OCI-LY3 (cell line): Measurements from ENCODE around the gene XYLB.
"Not testable (repeated sequence)": the region's sequence is repeated elsewhere in the genome, so short reads cannot be mapped to it uniquely, and the experiment has no call there.

Experiments used
- H2AFZ ChIP-seq: fragments of 200-600, 300-600 bp; shearing (Covaris generic); 2 replicates; pipeline ENCODE4 v1.6.0; 2014; ENCODE audit warnings: antibody characterized with exemption, low read depth, low read length
- H3K27ac ChIP-seq: fragments of 200-600, 300-600 bp; sonication (generic); 2 replicates; pipeline ENCODE4 v1.5.1; 2014; ENCODE audit warnings: mild to moderate bottlenecking, low read length, moderate library complexity, mixed read lengths
- H3K27me3 ChIP-seq: fragments of 200-600, 300-600 bp; sonication (generic); 2 replicates; pipeline ENCODE4 v1.6.1; 2014; ENCODE audit warnings: low read depth, low read length, mixed read lengths
- H3K36me3 ChIP-seq: fragments of 200-600, 300-600 bp; sonication (generic); replicated peaks from 2 replicates; pipeline ENCODE3; 2014; ENCODE audit warnings: low read depth, low read length, mixed read lengths
- H3K4me1 ChIP-seq: fragments of 300-600, 200-600 bp; sonication (generic); 2 replicates; pipeline ENCODE4 v1.6.1; 2014; ENCODE audit warnings: low read length, mixed read lengths
- H3K4me2 ChIP-seq: fragments of 200-600, 300-600 bp; sonication (generic); 2 replicates; pipeline ENCODE4 v1.6.1; 2014; ENCODE audit warnings: low read length, mixed read lengths
- H3K4me3 ChIP-seq: fragments of 300-600, 200-600 bp; sonication (generic); 2 replicates; pipeline ENCODE4 v1.5.1; 2014; ENCODE audit warnings: antibody characterized with exemption, mild to moderate bottlenecking, low read length, moderate library complexity
- H3K79me2 ChIP-seq: fragments of 300-600, 200-600 bp; shearing (Covaris generic); 2 replicates; pipeline ENCODE4 v1.6.1; 2014; ENCODE audit warnings: mild to moderate bottlenecking, low read length, mixed read lengths
- H3K9ac ChIP-seq: fragments of 300-600, 200-600 bp; shearing (Covaris generic); 2 replicates; pipeline ENCODE4 v1.6.0; 2014; ENCODE audit warnings: mild to moderate bottlenecking, low read length, moderate library complexity
- H3K9me3 ChIP-seq: fragments of 200-600, 300-600 bp; shearing (Covaris generic); 2 replicates; pipeline ENCODE4 v1.6.1; 2014; ENCODE audit warnings: low read length, mixed read lengths; ENCODE audit not compliant: insufficient read depth
- H4K20me1 ChIP-seq: fragments of 200-600, 300-600 bp; sonication (generic); 2 replicates; pipeline ENCODE4 v1.6.1; 2016; ENCODE audit warnings: low read length, mixed read lengths; ENCODE audit not compliant: insufficient read depth
- EZH2phosphoT487 ChIP-seq: fragments of 200-600 bp; shearing (Covaris generic); IDR thresholded peaks from 2 replicates; pipeline ENCODE4 v1.6.1; 2018; ENCODE audit warnings: antibody characterized with exemption, mixed run types, low read depth
- TF ChIP-seq, protein P1 (sequence below): fragments of 200-600, 300-600 bp; sonication (generic); IDR thresholded peaks from 2 replicates; pipeline ENCODE4 v1.5.1; 2014; ENCODE audit warnings: antibody characterized with exemption, low read length, low read depth

XYLB gene

DNA sequence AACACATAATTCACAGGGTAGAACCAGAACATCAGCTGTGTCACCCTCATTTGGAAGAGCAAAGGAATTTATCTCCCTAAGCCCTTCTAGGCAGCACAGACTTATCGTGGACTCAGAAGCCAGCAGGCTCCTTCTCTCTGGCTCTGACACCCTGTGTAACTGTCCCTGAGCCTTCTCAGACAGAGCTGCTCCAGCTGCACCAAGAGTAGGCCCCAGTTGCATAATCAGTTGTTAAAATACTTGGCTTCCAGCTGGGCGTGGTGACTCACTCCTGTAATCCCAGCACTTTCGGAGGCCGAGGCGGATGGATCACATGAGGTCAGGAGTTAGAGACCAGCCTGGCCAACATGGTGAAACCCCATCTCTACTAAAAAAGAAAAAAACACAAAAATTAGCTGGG is 57.7 kb downstream of the XYLB start:
- H3K36me3 ChIP-seq: peaks cover 50% of the 10 kb centered on the region
- TF ChIP-seq, protein P1, sequence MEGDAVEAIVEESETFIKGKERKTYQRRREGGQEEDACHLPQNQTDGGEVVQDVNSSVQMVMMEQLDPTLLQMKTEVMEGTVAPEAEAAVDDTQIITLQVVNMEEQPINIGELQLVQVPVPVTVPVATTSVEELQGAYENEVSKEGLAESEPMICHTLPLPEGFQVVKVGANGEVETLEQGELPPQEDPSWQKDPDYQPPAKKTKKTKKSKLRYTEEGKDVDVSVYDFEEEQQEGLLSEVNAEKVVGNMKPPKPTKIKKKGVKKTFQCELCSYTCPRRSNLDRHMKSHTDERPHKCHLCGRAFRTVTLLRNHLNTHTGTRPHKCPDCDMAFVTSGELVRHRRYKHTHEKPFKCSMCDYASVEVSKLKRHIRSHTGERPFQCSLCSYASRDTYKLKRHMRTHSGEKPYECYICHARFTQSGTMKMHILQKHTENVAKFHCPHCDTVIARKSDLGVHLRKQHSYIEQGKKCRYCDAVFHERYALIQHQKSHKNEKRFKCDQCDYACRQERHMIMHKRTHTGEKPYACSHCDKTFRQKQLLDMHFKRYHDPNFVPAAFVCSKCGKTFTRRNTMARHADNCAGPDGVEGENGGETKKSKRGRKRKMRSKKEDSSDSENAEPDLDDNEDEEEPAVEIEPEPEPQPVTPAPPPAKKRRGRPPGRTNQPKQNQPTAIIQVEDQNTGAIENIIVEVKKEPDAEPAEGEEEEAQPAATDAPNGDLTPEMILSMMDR: no peak
- TF ChIP-seq EZH2phosphoT487: no peak

DNA sequence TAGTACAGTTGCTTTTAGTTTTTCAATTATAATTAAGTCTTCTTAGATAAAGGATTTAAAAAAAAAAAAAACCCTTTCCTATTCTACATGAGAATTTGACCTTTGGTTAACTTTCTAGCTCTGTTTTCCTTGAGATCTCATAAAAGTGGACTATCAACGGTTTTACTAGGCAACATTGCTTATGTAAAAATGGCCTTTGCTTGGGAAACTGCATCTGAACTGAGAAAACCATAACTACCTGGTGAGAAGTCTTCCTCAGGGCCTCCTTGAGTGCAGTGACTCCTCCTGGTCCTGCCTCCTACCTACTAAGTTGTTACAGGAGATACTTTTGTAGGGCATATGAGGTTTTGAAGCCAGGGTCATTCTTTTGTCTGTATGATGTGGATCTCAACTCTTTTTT is 65.0 kb downstream of the XYLB start:
- no peak overlapping the region for H3K9ac ChIP-seq
- H3K9me3 ChIP-seq: no peaks in the 10 kb centered on the region
- H3K27ac ChIP-seq: no peak overlapping the region
- TF ChIP-seq, protein P1: no peak
- TF ChIP-seq EZH2phosphoT487: no peak
- H3K27me3 ChIP-seq: no peaks in the 10 kb centered on the region
- H3K36me3 ChIP-seq: peaks cover 20% of the 10 kb centered on the region
- no peak overlapping the region for H2AFZ ChIP-seq
- H3K4me3 ChIP-seq: no peak overlapping the region
- no peaks in the 10 kb centered on the region for H3K4me1 ChIP-seq
- no peaks in the 10 kb centered on the region for H4K20me1 ChIP-seq
- no peaks in the 10 kb centered on the region for H3K79me2 ChIP-seq
- H3K4me2 ChIP-seq: no peak overlapping the region

More for the DNA sequence above, 57.7 kb downstream of the XYLB start:
- Histone ChIP-seq H3K4me3 (no peak overlapping the region), H3K4me1 (no peaks in the 10 kb centered on the region), H3K27ac (no peak overlapping the region), H4K20me1 (no peaks in the 10 kb centered on the region), H2AFZ (no peak overlapping the region), H3K9me3 (no peaks in the 10 kb centered on the region), H3K79me2 (no peaks in the 10 kb centered on the region), H3K4me2 (no peak overlapping the region), H3K27me3 (no peaks in the 10 kb centered on the region), H3K9ac (no peak overlapping the region)

DNA sequence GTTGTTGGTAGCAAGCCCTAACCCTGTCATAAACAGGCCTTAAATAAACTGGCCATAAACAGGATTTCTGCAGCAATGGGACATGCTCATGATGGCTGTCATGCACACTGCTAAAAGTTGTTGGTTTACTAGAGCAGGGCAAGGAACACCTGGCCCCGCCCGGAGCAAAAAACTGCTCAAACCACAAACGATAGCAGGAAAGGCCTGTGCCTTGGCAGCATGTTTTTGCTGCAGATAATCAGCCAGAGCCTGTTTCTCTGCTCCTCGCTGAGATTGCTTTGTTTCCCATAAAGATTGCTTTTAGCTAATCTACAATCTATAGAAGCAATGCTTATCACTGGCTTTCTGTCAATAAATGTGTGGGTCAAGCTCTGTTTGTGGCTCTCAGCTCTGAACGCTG is 74.2 kb downstream of the XYLB start:
- not testable (repeated sequence) for H3K79me2 ChIP-seq, H3K9ac ChIP-seq, H3K4me2 ChIP-seq, H3K4me1 ChIP-seq, H3K36me3 ChIP-seq, H3K27me3 ChIP-seq, H3K9me3 ChIP-seq, H3K27ac ChIP-seq, H3K4me3 ChIP-seq, H2AFZ ChIP-seq, H4K20me1 ChIP-seq

DNA sequence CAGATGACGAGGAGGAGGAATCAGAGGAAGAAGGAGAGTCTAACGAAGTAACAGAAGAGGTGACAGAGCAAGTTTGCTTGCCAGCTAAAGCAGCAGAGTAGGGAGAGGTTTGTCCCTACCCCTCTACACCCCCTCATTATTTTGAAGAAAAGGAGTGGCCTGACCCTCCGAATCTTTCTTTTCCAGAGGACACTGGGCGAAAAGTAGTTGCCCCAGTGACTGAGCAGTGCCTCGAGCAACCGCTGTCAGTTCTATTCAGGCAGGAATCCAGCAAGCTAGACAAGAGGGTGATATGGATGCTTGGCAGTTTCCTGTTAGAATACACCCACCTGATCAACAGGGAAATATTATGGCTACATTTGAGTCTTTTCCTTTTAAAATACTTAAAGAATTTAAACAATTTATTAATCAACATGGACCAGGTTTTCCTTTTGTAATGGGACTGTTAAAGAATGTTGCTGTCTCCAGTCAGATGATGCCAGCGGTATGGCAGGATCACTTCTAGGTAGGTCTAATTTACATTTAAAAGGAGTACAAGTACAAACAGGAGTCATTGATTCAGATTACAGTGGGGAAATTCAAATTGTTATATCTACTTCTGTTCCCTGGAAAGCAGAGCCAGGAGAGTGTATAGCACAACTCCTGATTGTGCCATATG is 75.2 kb downstream of the XYLB start:
- no peak overlapping the region for H3K4me2 ChIP-seq
- H3K27me3 ChIP-seq: no peaks in the 10 kb centered on the region
- no peak overlapping the region for H3K4me3 ChIP-seq
- no peaks in the 10 kb centered on the region for H3K79me2 ChIP-seq
- H3K27ac ChIP-seq: no peak overlapping the region
- H3K4me1 ChIP-seq: no peaks in the 10 kb centered on the region
- H3K9me3 ChIP-seq: no peaks in the 10 kb centered on the region
- no peak for TF ChIP-seq EZH2phosphoT487
- TF ChIP-seq, protein P1: no peak
- no peak overlapping the region for H2AFZ ChIP-seq
- H3K9ac ChIP-seq: no peak overlapping the region
- no peaks in the 10 kb centered on the region for H4K20me1 ChIP-seq
- no peaks in the 10 kb centered on the region for H3K36me3 ChIP-seq

DNA sequence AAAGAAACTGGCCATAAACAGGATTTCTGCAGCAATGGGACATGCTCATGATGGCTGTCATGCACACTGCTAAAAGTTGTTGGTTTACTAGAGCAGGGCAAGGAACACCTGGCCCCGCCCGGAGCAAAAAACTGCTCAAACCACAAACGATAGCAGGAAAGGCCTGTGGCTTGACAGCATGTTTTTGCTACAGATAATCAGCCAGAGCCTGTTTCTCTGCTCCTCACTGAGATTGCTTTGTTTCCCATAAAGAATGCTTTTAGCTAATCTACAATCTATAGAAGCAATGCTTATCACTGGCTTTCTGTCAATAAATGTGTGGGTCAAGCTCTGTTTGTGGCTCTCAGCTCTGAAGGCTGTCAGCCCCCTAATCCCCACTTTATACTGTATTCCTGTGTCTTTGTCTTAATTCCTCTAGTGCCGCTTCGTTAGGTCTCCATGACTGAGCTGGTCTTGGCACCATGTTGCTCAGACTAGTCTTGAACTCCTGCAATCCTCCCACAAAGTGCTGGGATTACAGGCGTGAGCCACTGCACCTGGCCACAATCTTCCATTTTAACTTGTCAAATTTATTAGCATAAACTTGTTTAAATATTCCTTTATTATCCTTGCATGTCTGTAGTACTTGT is 80.3 kb downstream of the XYLB start:
- H2AFZ ChIP-seq, H3K79me2 ChIP-seq, H3K4me2 ChIP-seq, H3K36me3 ChIP-seq, H3K4me1 ChIP-seq, H3K27ac ChIP-seq, H3K4me3 ChIP-seq, H3K9ac ChIP-seq, H4K20me1 ChIP-seq, H3K9me3 ChIP-seq, H3K27me3 ChIP-seq: not testable (repeated sequence)

DNA sequence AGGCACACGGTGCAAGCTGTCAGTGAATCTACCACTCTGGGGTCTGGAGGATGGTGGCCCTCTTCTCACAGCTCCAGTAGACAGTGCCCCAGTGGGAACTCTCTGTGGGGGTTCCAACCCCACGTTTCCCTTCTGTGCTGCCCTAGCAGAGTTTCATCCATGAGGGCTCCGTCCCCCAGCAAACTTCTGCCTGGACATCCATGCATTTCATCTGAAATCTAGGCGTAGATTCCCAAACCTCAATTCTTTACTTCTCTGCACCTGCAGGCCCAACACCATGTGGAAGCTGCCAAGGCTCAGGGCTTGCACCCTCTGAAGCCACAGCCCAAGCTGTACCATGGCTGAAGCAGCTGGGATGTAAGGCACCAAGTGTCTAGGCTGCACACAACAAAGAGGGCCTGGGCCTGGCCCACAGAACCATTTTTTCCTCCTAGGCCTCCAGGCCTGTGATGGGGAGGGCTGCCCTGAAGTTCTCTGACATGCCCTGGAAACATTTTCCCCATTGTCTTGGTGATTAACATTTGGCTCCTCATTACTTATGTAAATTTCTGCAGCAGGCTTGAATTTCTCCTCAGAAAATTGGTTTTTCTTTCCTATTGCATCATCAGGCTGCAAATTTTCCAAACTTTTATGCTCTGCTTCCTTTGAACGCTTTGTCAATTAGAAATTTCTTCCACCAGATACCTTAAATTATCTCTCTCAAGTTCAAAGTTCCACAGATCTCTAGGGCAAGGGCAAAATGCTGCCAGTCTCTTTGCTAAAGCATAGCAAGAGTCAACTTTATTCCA is 86.5 kb downstream of the XYLB start:
- H3K4me1 ChIP-seq, H4K20me1 ChIP-seq, H3K4me3 ChIP-seq, H3K27ac ChIP-seq, H3K79me2 ChIP-seq, H3K4me2 ChIP-seq, H3K9ac ChIP-seq, H3K27me3 ChIP-seq, H2AFZ ChIP-seq: not testable (repeated sequence)
- H3K9me3 ChIP-seq: peaks cover 27% of the 10 kb centered on the region; the same call in 1 of the 2 replicates
- H3K36me3 ChIP-seq: peaks cover 16% of the 10 kb centered on the region
